ENCODE data around the gene PAQR4.

PAQR4 gene

DNA sequence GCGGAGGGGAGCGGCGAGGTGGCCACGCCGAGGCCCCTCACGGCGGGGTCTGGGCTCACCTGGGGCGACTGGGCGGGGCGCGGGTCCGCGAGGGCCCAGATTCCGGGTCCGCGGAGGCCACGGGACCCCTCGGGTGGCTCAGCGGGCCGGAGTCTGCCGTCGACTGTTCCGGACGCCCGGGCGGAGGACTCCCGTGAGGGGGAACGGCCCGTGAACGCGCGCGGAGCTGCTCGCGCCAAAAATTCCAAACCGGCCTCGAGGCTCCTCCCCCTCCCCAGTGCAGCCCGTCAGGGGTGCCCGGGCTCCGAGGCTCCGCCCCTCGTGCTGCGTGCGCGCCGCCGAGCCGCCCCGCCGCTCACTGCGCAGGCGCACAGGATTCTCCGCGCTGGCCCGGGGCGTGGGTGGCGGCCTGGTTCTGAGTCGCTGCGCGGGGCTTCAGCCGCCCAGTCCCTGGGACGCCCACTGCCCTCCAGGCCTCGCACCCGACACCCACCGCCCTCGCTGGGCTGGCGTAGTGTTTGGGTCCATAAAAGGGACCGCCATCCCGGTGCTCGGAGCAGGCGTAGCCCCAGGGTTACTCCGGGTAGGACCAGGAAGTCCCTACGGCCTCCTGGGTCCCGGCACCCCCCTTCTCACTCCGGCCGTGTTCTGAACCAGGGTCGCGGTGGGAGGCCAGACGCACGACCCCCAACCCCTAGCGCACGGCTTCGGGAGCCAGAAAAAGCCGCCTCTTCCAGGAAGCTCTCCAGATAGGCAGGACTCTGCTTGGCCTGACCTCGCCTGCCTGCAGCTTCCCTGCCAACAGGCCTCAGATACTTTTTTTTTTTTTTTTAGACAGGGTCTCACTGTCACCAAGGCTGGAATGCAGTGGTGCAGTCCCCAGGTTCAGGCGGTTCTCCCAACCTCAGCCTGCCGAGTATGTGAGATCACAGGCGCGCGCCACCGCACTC is 11.4 kb downstream of the PAQR4 start, which contains the start of gene PKMYT1:
TSS of gene PKMYT1 (minus strand) at position 220 of the 950 bp plus-strand sequence. CDS start 789 bp downstream, outside the sequence.
- TF ChIP-seq CTCF (IDR thresholded peaks at IDR 0.05; ENCODE audit: low read length) (no peak), EZH2phosphoT487 (IDR thresholded peaks at IDR 0.05; ENCODE audit: low read length) (no peak), EZH2 (optimal IDR thresholded peaks at IDR 0.05; ENCODE audit: low read depth, low read length) (no peak)
- H2AFZ ChIP-seq (ENCODE audit: low read length) = peak within 1 kb of the TSS; percentile 76
- H3K36me3 ChIP-seq (replicated peaks; ENCODE audit: insufficient read depth, low read length) = no peaks in the 10 kb centered on the region
- peak within 1 kb of the TSS; percentile 90 for H3K4me3 ChIP-seq (ENCODE audit: low read length)
- peaks cover 16% of the 10 kb centered on the region for H3K27me3 ChIP-seq (replicated peaks; ENCODE audit: insufficient read depth, low read length)
- H3K4me2 ChIP-seq (ENCODE audit: low read depth, low read length) = peak within 1 kb of the TSS; percentile 96
- no peaks in the 10 kb centered on the region for H4K20me1 ChIP-seq (ENCODE audit: insufficient read depth, low read length)
- H3F3A ChIP-seq (ENCODE audit: insufficient read depth, low read length) = peaks cover 7% of the 10 kb centered on the region; the same call in 1 of the 2 replicates
- peaks cover 27% of the 10 kb centered on the region for H3K79me2 ChIP-seq (ENCODE audit: low read length)
- H3K9me3 ChIP-seq (replicated peaks; ENCODE audit: insufficient read depth, low read length) = no peaks in the 10 kb centered on the region
- H3K27ac ChIP-seq (ENCODE audit: low read length) = peak within 1 kb of the TSS; percentile 12; the same call in 1 of the 2 replicates
- peak within 1 kb of the TSS; percentile 96 for H3K9ac ChIP-seq (ENCODE audit: low read length)
- H3K9me2 ChIP-seq (replicated peaks; ENCODE audit: insufficient read depth, low read length) = no peaks in the 10 kb centered on the region
- peak; percentile 92 for DNase-seq
- peaks cover 5% of the 10 kb centered on the region; the same call in 1 of the 2 replicates for H3K4me1 ChIP-seq (ENCODE audit: low read length)

DNA sequence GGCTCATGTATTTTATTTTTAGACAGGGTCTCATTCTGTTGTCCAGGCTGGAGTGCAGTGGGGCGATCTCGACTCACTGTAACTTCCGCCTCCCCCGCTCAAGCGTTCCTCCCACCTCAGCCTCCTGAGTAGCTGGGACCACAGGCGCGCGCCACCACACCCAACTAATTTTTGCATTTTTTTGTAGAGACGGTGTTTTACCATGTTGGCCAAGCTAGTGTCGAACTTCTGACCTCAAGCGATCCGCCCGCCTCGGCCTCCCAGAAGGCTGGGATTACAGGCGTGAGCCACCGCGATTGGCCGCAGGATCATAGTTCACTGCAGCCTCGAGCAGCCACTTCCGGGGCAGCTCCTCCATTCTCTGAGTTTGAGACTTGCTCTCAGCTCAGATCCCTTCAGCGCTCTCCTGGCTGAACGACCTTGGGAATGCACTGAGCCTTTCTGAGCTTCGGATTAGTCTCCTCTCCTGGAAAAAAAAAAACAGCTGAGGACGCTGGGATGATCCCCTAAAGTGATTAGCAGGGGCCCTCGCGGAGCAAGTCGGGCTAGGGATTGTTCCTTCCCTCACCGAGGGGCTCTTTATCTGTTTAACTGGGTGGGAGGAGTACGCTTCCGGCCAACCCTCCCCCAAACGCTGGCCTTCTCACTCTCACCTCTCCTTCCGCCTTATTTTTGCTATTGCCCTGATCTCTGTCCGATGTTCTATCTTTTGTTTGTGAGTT is 12.2 kb downstream of the PAQR4 start:
- Histone ChIP-seq H3K4me2 (ENCODE audit: low read depth, low read length) (peak overlapping the region; percentile 96; the same call in 1 of the 2 replicates), H3K9ac (ENCODE audit: low read length) (peak overlapping the region; percentile 96; the same call in 1 of the 2 replicates), H4K20me1 (ENCODE audit: insufficient read depth, low read length) (no peaks in the 10 kb centered on the region), H3K9me2 (replicated peaks; ENCODE audit: insufficient read depth, low read length) (no peaks in the 10 kb centered on the region), H3K27ac (ENCODE audit: low read length) (no peak overlapping the region), H3K27me3 (replicated peaks; ENCODE audit: insufficient read depth, low read length) (peaks cover 25% of the 10 kb centered on the region), H2AFZ (ENCODE audit: low read length) (peak overlapping the region; percentile 76), H3K36me3 (replicated peaks; ENCODE audit: insufficient read depth, low read length) (no peaks in the 10 kb centered on the region), H3K4me3 (ENCODE audit: low read length) (peak overlapping the region; percentile 90), H3K79me2 (ENCODE audit: low read length) (peaks cover 27% of the 10 kb centered on the region), H3K9me3 (replicated peaks; ENCODE audit: insufficient read depth, low read length) (no peaks in the 10 kb centered on the region), H3F3A (ENCODE audit: insufficient read depth, low read length) (0 out of 2 replicates have a peak, but pooled peaks cover 2% of the 10 kb centered on the region), H3K4me1 (ENCODE audit: low read length) (peaks cover 5% of the 10 kb centered on the region; the same call in 1 of the 2 replicates)
- DNase-seq = no peak
- TF ChIP-seq CTCF (IDR thresholded peaks at IDR 0.05; ENCODE audit: low read length) (no peak), EZH2 (optimal IDR thresholded peaks at IDR 0.05; ENCODE audit: low read depth, low read length) (no peak)

DNA sequence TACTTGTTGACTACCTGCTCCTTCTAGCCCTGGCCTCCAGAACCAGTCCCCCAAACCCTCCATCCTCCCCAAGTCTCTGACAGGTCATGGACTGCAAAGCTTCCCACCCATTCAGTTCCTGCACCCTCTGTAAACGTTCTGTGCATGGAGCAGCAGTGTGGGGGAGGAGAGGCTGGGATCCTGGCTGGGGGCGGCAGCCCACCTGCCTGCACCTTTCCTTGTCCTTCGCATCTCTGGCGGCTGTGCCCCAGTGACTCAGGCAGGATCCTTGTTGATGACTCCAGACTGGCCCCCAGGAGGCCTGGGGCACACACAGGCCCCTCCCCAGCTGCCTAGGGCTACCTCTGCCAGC is 12.7 kb downstream of the PAQR4 start:
- Histone ChIP-seq H3K9ac (ENCODE audit: low read length) (no peak overlapping the region), H3K4me1 (ENCODE audit: low read length) (peaks cover 5% of the 10 kb centered on the region; the same call in 1 of the 2 replicates), H3K4me2 (ENCODE audit: low read depth, low read length) (no peak overlapping the region), H3K9me2 (replicated peaks; ENCODE audit: insufficient read depth, low read length) (no peaks in the 10 kb centered on the region), H3K36me3 (replicated peaks; ENCODE audit: insufficient read depth, low read length) (no peaks in the 10 kb centered on the region), H3K9me3 (replicated peaks; ENCODE audit: insufficient read depth, low read length) (no peaks in the 10 kb centered on the region), H2AFZ (ENCODE audit: low read length) (no peak overlapping the region), H3K4me3 (ENCODE audit: low read length) (no peak overlapping the region), H3K27me3 (replicated peaks; ENCODE audit: insufficient read depth, low read length) (peaks cover 30% of the 10 kb centered on the region), H4K20me1 (ENCODE audit: insufficient read depth, low read length) (no peaks in the 10 kb centered on the region), H3K79me2 (ENCODE audit: low read length) (peaks cover 27% of the 10 kb centered on the region), H3K27ac (ENCODE audit: low read length) (no peak overlapping the region), H3F3A (ENCODE audit: insufficient read depth, low read length) (0 out of 2 replicates have a peak, but pooled peaks cover 2% of the 10 kb centered on the region)
- no peak for TF ChIP-seq EZH2 (optimal IDR thresholded peaks at IDR 0.05; ENCODE audit: low read depth, low read length)
- no peak for TF ChIP-seq EZH2phosphoT487 (IDR thresholded peaks at IDR 0.05; ENCODE audit: low read length)
- TF ChIP-seq CTCF (IDR thresholded peaks at IDR 0.05; ENCODE audit: low read length) = no peak
- no peak for DNase-seq
